Measurements from ENCODE around the gene LMAN1L. TPM values are rescaled to one million over a fixed set of nuclear protein-coding genes. Genes with fewer than 3 reads are reported as not detected.
A peak's percentile ranks its signal among the peaks of the same experiment; 100 is the strongest.

Gene LMAN1L
- total RNA-seq, 2 experiments from 2014 or later = 0.09 to 0.38 TPM

DNA sequence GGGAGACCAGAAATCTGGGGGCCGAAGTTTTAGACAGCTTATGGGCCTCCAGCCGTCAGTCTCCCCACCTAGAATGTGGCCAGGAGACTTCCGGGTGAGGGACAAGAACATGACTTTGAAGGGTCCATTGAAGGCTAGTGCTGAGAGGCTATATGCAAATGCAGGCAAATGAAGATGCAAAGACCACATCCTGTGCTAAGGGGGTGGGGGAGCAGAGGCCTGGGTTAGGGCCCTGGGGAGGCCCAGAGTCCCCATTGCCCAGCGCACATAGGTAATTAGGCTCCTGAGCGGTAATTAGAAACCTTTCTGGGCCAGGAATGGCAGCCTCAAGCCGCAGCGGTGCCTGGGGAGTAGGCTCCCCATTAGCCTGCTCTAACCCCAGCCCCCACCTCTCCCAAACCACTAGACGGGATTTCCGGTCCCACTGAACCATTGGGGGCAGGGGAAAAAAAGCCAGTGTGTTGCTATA is 23.9 kb upstream of the LMAN1L start:
- ChIA-PET POLR2A (interaction anchor here (1.9 to 11.8 kb wide), 3 partner anchors 8 to 33 kb away, joined by 9 to 221 read pairs (median 16); partner anchors contain the start of gene CSK), CTCF (ENCODE audit: unreplicated experiment) (interaction anchor here (1.1 to 2.1 kb wide), 3 partner anchors 11 to 32 kb away, joined by 5 to 40 read pairs (median 12); no protein-coding TSS in a partner anchor)
- no peak for TF ChIP-seq EZH2phosphoT487 (IDR thresholded peaks at IDR 0.05; ENCODE audit: borderline replicate concordance, low read depth, low read length)
- TF ChIP-seq CTCF (conservative IDR thresholded peaks at IDR 0.05; ENCODE audit: low read length) = no peak
- Histone ChIP-seq H4K20me1 (ENCODE audit: insufficient read depth, low read length) (peaks cover 30% of the 10 kb centered on the region; the same call in 1 of the 2 replicates), H3K9me3 (ENCODE audit: low read length) (no peaks in the 10 kb centered on the region), H3K36me3 (ENCODE audit: insufficient read depth, low read length) (peaks cover 80% of the 10 kb centered on the region), H3K4me2 (ENCODE audit: low read length) (peak overlapping the region; percentile 92), H3K4me1 (ENCODE audit: insufficient read depth, low read length, poor library complexity, severe bottlenecking) (peaks cover 98% of the 10 kb centered on the region), H3K27ac (ENCODE audit: low read depth, low read length, poor library complexity, severe bottlenecking) (peak overlapping the region; percentile 99), H3K4me3 (ENCODE audit: low read depth, low read length, poor library complexity, severe bottlenecking) (peak overlapping the region; percentile 97), H3K9me2 (ENCODE audit: insufficient read depth, low read length) (no peaks in the 10 kb centered on the region), H2AFZ (ENCODE audit: low read length) (no peak overlapping the region), H3K79me2 (ENCODE audit: insufficient read depth, low read depth, low read length) (peaks cover 94% of the 10 kb centered on the region)
- no TSS peak for BruUV-seq (replicated peaks)
- peak; percentile 87 for DNase-seq (ENCODE audit: low spot score)
- intact Hi-C loops (cut with micrococcal nuclease; ENCODE audit: unreplicated experiment) = loop anchor here (5.0 kb wide), 2 partner anchors 219 to 664 kb away; partner anchors contain the start of gene SIN3A

GRCh38 chr15:74789171-74789631 is 23.4 kb upstream of the LMAN1L start:
- peaks cover 30% of the 10 kb centered on the region; the same call in 1 of the 2 replicates for H4K20me1 ChIP-seq (ENCODE audit: insufficient read depth, low read length)
- no peaks in the 10 kb centered on the region for H3K9me3 ChIP-seq (ENCODE audit: low read length)
- peak overlapping the region; percentile 97 for H3K4me3 ChIP-seq (ENCODE audit: low read depth, low read length, poor library complexity, severe bottlenecking)
- CTCF ChIA-PET (ENCODE audit: unreplicated experiment) = interaction anchor here (0.5 to 0.9 kb wide), 2 partner anchors 10 to 15 kb away, joined by 3 read pairs; no protein-coding TSS in a partner anchor
- peak overlapping the region; percentile 99 for H3K27ac ChIP-seq (ENCODE audit: low read depth, low read length, poor library complexity, severe bottlenecking)
- no peak overlapping the region for H2AFZ ChIP-seq (ENCODE audit: low read length)
- TF ChIP-seq EZH2phosphoT487 (IDR thresholded peaks at IDR 0.05; ENCODE audit: borderline replicate concordance, low read depth, low read length) (no peak), CTCF (conservative IDR thresholded peaks at IDR 0.05; ENCODE audit: low read length) (no peak)
- peaks cover 92% of the 10 kb centered on the region for H3K79me2 ChIP-seq (ENCODE audit: insufficient read depth, low read depth, low read length)
- H3K9me2 ChIP-seq (ENCODE audit: insufficient read depth, low read length) = no peaks in the 10 kb centered on the region
- POLR2A ChIA-PET = interaction anchor here (2.5 to 11.8 kb wide), 2 partner anchors 8 to 13 kb away, joined by 16 to 221 read pairs; partner anchors contain the start of gene CSK
- intact Hi-C loops (cut with micrococcal nuclease; ENCODE audit: unreplicated experiment) = loop anchor here (5.0 kb wide), 2 partner anchors 218 to 663 kb away; partner anchors contain the start of gene SIN3A
- peaks cover 97% of the 10 kb centered on the region for H3K4me1 ChIP-seq (ENCODE audit: insufficient read depth, low read length, poor library complexity, severe bottlenecking)
- H3K36me3 ChIP-seq (ENCODE audit: insufficient read depth, low read length) = peaks cover 80% of the 10 kb centered on the region
- no TSS peak for BruUV-seq (replicated peaks)
- H3K4me2 ChIP-seq (ENCODE audit: low read length) = peak overlapping the region; percentile 92
- peak; percentile 72 for DNase-seq (ENCODE audit: low spot score)

- H3K9me3 ChIP-seq (ENCODE audit: low read length) = no peaks in the 10 kb centered on the region
- peaks cover 97% of the 10 kb centered on the region for H3K4me1 ChIP-seq (ENCODE audit: insufficient read depth, low read length, poor library complexity, severe bottlenecking)
- DNase-seq (ENCODE audit: low spot score) = no peak
- intact Hi-C loops (cut with micrococcal nuclease; ENCODE audit: unreplicated experiment) = loop anchor here (1.0 to 5.0 kb wide), 3 partner anchors 8 to 663 kb away; partner anchors contain the start of gene SIN3A
- H2AFZ ChIP-seq (ENCODE audit: low read length) = no peak overlapping the region
- peaks cover 81% of the 10 kb centered on the region for H3K36me3 ChIP-seq (ENCODE audit: insufficient read depth, low read length)
- peak overlapping the region; percentile 99 for H3K27ac ChIP-seq (ENCODE audit: low read depth, low read length, poor library complexity, severe bottlenecking)
- H4K20me1 ChIP-seq (ENCODE audit: insufficient read depth, low read length) = peaks cover 34% of the 10 kb centered on the region; the same call in 1 of the 2 replicates
- TF ChIP-seq CTCF (conservative IDR thresholded peaks at IDR 0.05; ENCODE audit: low read length) = no peak
- TF ChIP-seq EZH2phosphoT487 (IDR thresholded peaks at IDR 0.05; ENCODE audit: borderline replicate concordance, low read depth, low read length) = no peak
- H3K4me2 ChIP-seq (ENCODE audit: low read length) = peak overlapping the region; percentile 92
- H3K9me2 ChIP-seq (ENCODE audit: insufficient read depth, low read length) = no peaks in the 10 kb centered on the region
- H3K4me3 ChIP-seq (ENCODE audit: low read depth, low read length, poor library complexity, severe bottlenecking) = peak overlapping the region; percentile 97
- ChIA-PET CTCF (ENCODE audit: unreplicated experiment) (interaction anchor here (0.5 to 0.9 kb wide), 2 partner anchors 11 to 15 kb away, joined by 3 read pairs; no protein-coding TSS in a partner anchor), POLR2A (interaction anchor here (1.0 to 11.8 kb wide), 2 partner anchors 8 to 13 kb away, joined by 3 to 221 read pairs; partner anchors contain the start of gene CSK)
- no TSS peak for BruUV-seq (replicated peaks)
- H3K79me2 ChIP-seq (ENCODE audit: insufficient read depth, low read depth, low read length) = peaks cover 92% of the 10 kb centered on the region
Measured at GRCh38 chr15:74789741-74790079, 22.9 kb upstream of the LMAN1L start.
